DND-41 (cell line): Measurements from ENCODE around the gene ZDHHC11B.
"Not testable (repeated sequence)": the region's sequence is repeated elsewhere in the genome, so short reads cannot be mapped to it uniquely, and the experiment has no call there.

Experiments
- ATAC-seq: fragments of 200-7000 bp; cut with Tn5 transposase; 3 replicates; pipeline ENCODE4 v1.9.1; 2021; ENCODE audit warnings: low read depth; ENCODE audit not compliant: insufficient read depth
- DNase-seq: peaks from one replicate; pipeline ENCODE4 v3.0.0-alpha.2; 2020
- H2AFZ ChIP-seq: 2 replicates; pipeline ENCODE4 v1.6.0; 2012; ENCODE audit warnings: low read depth, low read length
- H3K27ac ChIP-seq: 2 replicates; pipeline ENCODE4 v1.5.1; 2012; ENCODE audit warnings: low read length, inconsistent platforms
- H3K27me3 ChIP-seq: fragments of 200-600 bp; sonication (generic); 2 replicates; pipeline ENCODE4 v1.6.0; 2012; ENCODE audit warnings: low read length, mild to moderate bottlenecking, inconsistent platforms; ENCODE audit not compliant: insufficient read depth, poor library complexity
- H3K36me3 ChIP-seq: 2 replicates; pipeline ENCODE4 v1.5.1; 2012; ENCODE audit warnings: low read length, inconsistent platforms; ENCODE audit not compliant: insufficient read depth
- H3K4me1 ChIP-seq: 2 replicates; pipeline ENCODE4 v1.5.1; 2012; ENCODE audit warnings: mild to moderate bottlenecking, low read length; ENCODE audit not compliant: insufficient read depth
- H3K4me2 ChIP-seq: 2 replicates; pipeline ENCODE4 v1.6.0; 2012; ENCODE audit warnings: mild to moderate bottlenecking, moderate library complexity, low read length, inconsistent platforms; ENCODE audit not compliant: insufficient read depth
- H3K4me3 ChIP-seq, 2 experiments: fragments of 200-600 bp in 1 of 2; shearing (Covaris generic) in 1 of 2; 2 replicates each; pipeline ENCODE4 v1.5.1; 2012 to 2016; ENCODE audit warnings: inconsistent platforms in 2 of 2, low read length in 2 of 2, mild to moderate bottlenecking in 2 of 2, low read depth in 1 of 2, moderate library complexity in 1 of 2
- H3K79me2 ChIP-seq: 2 replicates; pipeline ENCODE4 v1.6.0; 2012; ENCODE audit warnings: low read length, inconsistent platforms; ENCODE audit not compliant: insufficient read depth
- H3K9ac ChIP-seq: 2 replicates; pipeline ENCODE4 v1.6.0; 2012; ENCODE audit warnings: low read depth, mild to moderate bottlenecking, inconsistent platforms, low read length, moderate library complexity
- H3K9me3 ChIP-seq: 2 replicates; pipeline ENCODE4 v1.5.1; 2012; ENCODE audit warnings: low read length, moderate library complexity, mild to moderate bottlenecking, inconsistent platforms; ENCODE audit not compliant: insufficient read depth, severe bottlenecking
- H4K20me1 ChIP-seq: 2 replicates; pipeline ENCODE4 v1.6.0; 2012; ENCODE audit warnings: low read length; ENCODE audit not compliant: insufficient read depth
- CTCF ChIP-seq: IDR thresholded peaks from 2 replicates; pipeline ENCODE4 v1.5.1; 2012; ENCODE audit warnings: borderline replicate concordance, low read length, moderate library complexity, mild to moderate bottlenecking; ENCODE audit not compliant: poor library complexity, severe bottlenecking; ENCODE audit errors: extremely low read depth
- EZH2 ChIP-seq: IDR thresholded peaks from 3 replicates; pipeline ENCODE4 v1.6.1; 2012; ENCODE audit warnings: borderline replicate concordance, low read depth, mild to moderate bottlenecking, moderate library complexity, low read length, inconsistent platforms; ENCODE audit not compliant: severe bottlenecking

ZDHHC11B gene

GRCh38 chr5:784428-785177 lies at the start of gene ZDHHC11B:
ZDHHC11B (minus strand) TSS chr5:784729; CDS start chr5:766919, 17,810 bp downstream.
- H3K9ac ChIP-seq = peak within 1 kb of the TSS; percentile 37; the same call in 1 of the 2 replicates
- ATAC-seq = peak; percentile 75
- H3K27me3 ChIP-seq = peaks cover 12% of the 10 kb centered on the region
- not testable (repeated sequence) for H3K36me3 ChIP-seq, H4K20me1 ChIP-seq, H3K27ac ChIP-seq, H3K9me3 ChIP-seq, H3K79me2 ChIP-seq, H3K4me1 ChIP-seq
- peak within 1 kb of the TSS; percentile 69 for H3K4me2 ChIP-seq
- peak; percentile 73 for DNase-seq
- peak within 1 kb of the TSS in 1 of 2 experiments; percentile 55; a peak in 2 of 4 replicates for H3K4me3 ChIP-seq
- peak within 1 kb of the TSS; percentile 72 for H2AFZ ChIP-seq

GRCh38 chr5:834013-834412 lies 49.5 kb upstream of the ZDHHC11B start:
- H3K27me3 ChIP-seq, H3K36me3 ChIP-seq, H3K4me2 ChIP-seq, H3K9me3 ChIP-seq, H3K9ac ChIP-seq, DNase-seq, H3K79me2 ChIP-seq, H4K20me1 ChIP-seq, H3K4me3 ChIP-seq, H3K27ac ChIP-seq, H2AFZ ChIP-seq, H3K4me1 ChIP-seq, ATAC-seq: not testable (repeated sequence)

GRCh38 chr5:828194-828593 lies 43.7 kb upstream of the ZDHHC11B start:
- H3K79me2 ChIP-seq, H3K4me3 ChIP-seq, ATAC-seq, H3K36me3 ChIP-seq, DNase-seq, H3K27me3 ChIP-seq, H3K9me3 ChIP-seq, H3K4me1 ChIP-seq, H3K4me2 ChIP-seq, H2AFZ ChIP-seq, H3K27ac ChIP-seq, H4K20me1 ChIP-seq, H3K9ac ChIP-seq: not testable (repeated sequence)

- not testable (repeated sequence) for H3K27ac ChIP-seq, H3K27me3 ChIP-seq, H3K79me2 ChIP-seq, ATAC-seq, DNase-seq, H3K4me1 ChIP-seq, H3K9me3 ChIP-seq, H3K36me3 ChIP-seq, H3K4me2 ChIP-seq, H3K9ac ChIP-seq, H4K20me1 ChIP-seq, H2AFZ ChIP-seq, H3K4me3 ChIP-seq
- peak; percentile 7 for TF ChIP-seq CTCF
Observed at GRCh38 chr5:825544-825943, 41.0 kb upstream of the ZDHHC11B start.

- Histone ChIP-seq H3K36me3 (no peaks in the 10 kb centered on the region), H3K4me2 (no peak overlapping the region), H3K27me3 (no peaks in the 10 kb centered on the region), H3K9ac (no peak overlapping the region), H3K9me3 (no peaks in the 10 kb centered on the region), H3K79me2 (no peaks in the 10 kb centered on the region), H3K4me3 (no peak overlapping the region), H4K20me1 (no peaks in the 10 kb centered on the region), H2AFZ (no peak overlapping the region), H3K27ac (no peak overlapping the region), H3K4me1 (no peaks in the 10 kb centered on the region)
- DNase-seq (no peak), ATAC-seq (no peak)
- TF ChIP-seq CTCF (peak; percentile 9), EZH2 (no peak)
Observed at GRCh38 chr5:821504-821903, 37.0 kb upstream of the ZDHHC11B start.
